ENCODE measurements around the gene PEX11A. TPM values are rescaled to one million over a fixed set of nuclear protein-coding genes. Genes with fewer than 3 reads are reported as not detected.

Gene PEX11A
- total RNA-seq, 1 donor from 2014 or later, result 6.5 TPM

GRCh38 chr15:89670971-89671560, 19.5 kb downstream of the PEX11A start:
- TF ChIP-seq CTCF (IDR thresholded peaks at IDR 0.05; ENCODE audit: unreplicated experiment), result no peak
- peaks cover 14% of the 10 kb centered on the region for H3K4me1 Mint-ChIP-seq
- no peak overlapping the region for H3K4me3 Mint-ChIP-seq
- no peak overlapping the region for H3K27ac Mint-ChIP-seq
- DNase-seq (ENCODE audit: low spot score in 2 of 2, unreplicated experiment in 2 of 2), result no peak
- no peaks in the 10 kb centered on the region for H3K36me3 Mint-ChIP-seq
- no peaks in the 10 kb centered on the region for H3K9me3 Mint-ChIP-seq
- no peaks in the 10 kb centered on the region for H3K27me3 Mint-ChIP-seq (ENCODE audit: low read depth)

DNA sequence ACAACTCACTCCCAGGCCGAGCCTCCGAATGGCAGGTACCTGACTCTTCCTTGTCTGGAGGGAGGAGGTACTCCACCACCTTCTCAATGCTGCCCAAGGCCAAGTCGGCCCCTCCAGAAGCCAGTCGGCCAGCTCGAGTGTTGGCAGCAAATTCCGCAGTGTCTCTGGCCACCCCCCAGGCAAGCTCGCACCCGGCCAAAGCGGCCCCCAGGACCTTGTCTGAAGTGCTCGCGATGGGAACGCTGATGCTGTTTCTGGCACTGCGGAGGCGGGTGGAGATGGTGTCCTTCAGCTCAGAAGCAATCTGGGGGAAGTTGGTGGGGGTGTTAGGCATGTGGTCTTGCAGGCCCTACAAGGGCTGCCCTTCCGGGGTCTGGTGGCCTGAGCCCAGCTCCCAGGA, 20.6 kb downstream of the PEX11A start:
- no peak overlapping the region for H3K27ac Mint-ChIP-seq
- TF ChIP-seq CTCF (IDR thresholded peaks at IDR 0.05; ENCODE audit: unreplicated experiment), result no peak

DNA sequence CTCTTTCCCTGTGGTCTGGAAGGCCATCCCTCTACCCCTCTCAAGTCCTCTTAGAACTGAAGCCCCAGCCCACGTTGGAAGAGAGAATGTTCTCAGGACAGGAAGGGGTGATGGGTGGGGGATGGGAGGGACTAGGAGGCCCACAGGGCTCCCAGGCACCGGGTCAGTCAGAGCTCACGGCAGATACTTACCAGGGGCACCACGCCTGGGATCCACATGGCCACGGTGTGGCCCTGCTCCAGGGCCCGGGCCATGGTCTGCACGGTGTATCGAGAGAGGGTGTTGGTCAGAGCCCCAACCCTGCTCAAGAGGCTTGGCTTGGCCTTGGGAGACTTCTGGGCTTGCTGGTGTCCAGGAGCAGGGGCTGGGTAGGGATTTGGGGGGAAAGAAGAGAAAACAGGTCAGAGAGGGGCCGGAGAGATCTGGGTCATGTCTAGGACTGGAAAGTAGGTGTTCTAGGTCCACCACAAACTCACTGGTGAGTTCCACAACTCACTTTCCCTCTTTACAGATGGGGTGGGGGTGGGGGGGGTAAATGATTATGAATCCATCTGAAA, 21.2 kb downstream of the PEX11A start:
- Mint-ChIP-seq H3K4me1 (peaks cover 18% of the 10 kb centered on the region), H3K36me3 (no peaks in the 10 kb centered on the region), H3K9me3 (no peaks in the 10 kb centered on the region), H3K27ac (no peak overlapping the region), H3K4me3 (no peak overlapping the region), H3K27me3 (ENCODE audit: low read depth) (no peaks in the 10 kb centered on the region)
- no peak for DNase-seq (ENCODE audit: low spot score in 2 of 2, unreplicated experiment in 2 of 2)
- no peak for TF ChIP-seq CTCF (IDR thresholded peaks at IDR 0.05; ENCODE audit: unreplicated experiment)

More for the DNA sequence above, 20.6 kb downstream of the PEX11A start:
- peaks cover 15% of the 10 kb centered on the region for H3K4me1 Mint-ChIP-seq
- no peaks in the 10 kb centered on the region for H3K9me3 Mint-ChIP-seq
- no peak overlapping the region for H3K4me3 Mint-ChIP-seq
- DNase-seq (ENCODE audit: low spot score in 2 of 2, unreplicated experiment in 2 of 2), result no peak
- no peaks in the 10 kb centered on the region for H3K36me3 Mint-ChIP-seq
- no peaks in the 10 kb centered on the region for H3K27me3 Mint-ChIP-seq (ENCODE audit: low read depth)

DNA sequence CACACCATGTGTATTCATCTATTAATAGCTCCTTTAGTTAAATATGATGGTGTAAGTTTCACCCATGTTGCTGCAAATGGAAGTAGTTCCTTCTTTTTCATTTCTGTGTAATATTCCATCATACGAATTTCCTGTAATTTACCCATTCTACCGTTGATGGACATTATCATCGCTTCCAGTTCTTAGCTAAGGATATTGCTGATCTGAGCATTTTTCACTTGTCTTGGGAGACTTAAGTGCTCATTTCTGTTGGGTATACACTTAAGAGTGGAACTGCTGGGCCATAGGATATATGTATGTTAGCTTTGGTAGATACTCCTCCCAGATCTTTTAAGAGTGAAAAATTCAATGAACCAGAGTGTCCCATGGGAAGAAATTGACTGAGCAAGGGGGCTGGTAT, 22.4 kb downstream of the PEX11A start:
- TF ChIP-seq CTCF (IDR thresholded peaks at IDR 0.05; ENCODE audit: unreplicated experiment), result no peak
- H3K4me3 Mint-ChIP-seq, result no peak overlapping the region
- H3K36me3 Mint-ChIP-seq, result no peaks in the 10 kb centered on the region
- no peaks in the 10 kb centered on the region for H3K27me3 Mint-ChIP-seq (ENCODE audit: low read depth)
- no peak overlapping the region for H3K27ac Mint-ChIP-seq
- no peak for DNase-seq (ENCODE audit: low spot score in 2 of 2, unreplicated experiment in 2 of 2)
- no peaks in the 10 kb centered on the region for H3K9me3 Mint-ChIP-seq
- H3K4me1 Mint-ChIP-seq, result peaks cover 12% of the 10 kb centered on the region

DNA sequence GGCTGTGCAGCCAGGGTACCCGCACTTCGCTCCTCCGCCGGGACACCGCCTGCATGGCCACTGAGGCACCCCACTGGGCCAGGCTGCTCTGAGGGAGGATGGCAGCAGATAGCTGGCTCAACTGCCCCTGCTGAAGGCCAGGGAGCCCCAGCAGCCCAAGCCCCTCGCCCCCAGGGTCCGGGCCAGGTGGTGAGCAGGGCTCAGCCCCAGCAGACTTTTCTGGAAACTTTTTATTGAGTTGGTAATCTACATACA, 22.9 kb downstream of the PEX11A start:
- H3K27ac Mint-ChIP-seq, result no peak overlapping the region
- peak overlapping the region; percentile 38 for H3K4me3 Mint-ChIP-seq
- no peak for DNase-seq (ENCODE audit: low spot score in 2 of 2, unreplicated experiment in 2 of 2)
- no peak for TF ChIP-seq CTCF (IDR thresholded peaks at IDR 0.05; ENCODE audit: unreplicated experiment)
- H3K27me3 Mint-ChIP-seq (ENCODE audit: low read depth), result no peaks in the 10 kb centered on the region
- no peaks in the 10 kb centered on the region for H3K9me3 Mint-ChIP-seq
- no peaks in the 10 kb centered on the region for H3K36me3 Mint-ChIP-seq
- H3K4me1 Mint-ChIP-seq, result peaks cover 14% of the 10 kb centered on the region
